A549 (cell line): ENCODE data around the gene MAP3K15. TPM values are rescaled to one million over a fixed set of nuclear protein-coding genes. Genes with fewer than 3 reads are reported as not detected.

Experiments
- ATAC-seq, 2 experiments: fragments of 200-7000 bp in 1 of 2; fragments of >200 bp in 1 of 2; cut with Nextera tagmentation in 1 of 2; cut with Tn5 transposase in 1 of 2; 3 replicates each; pipeline versions ENCODE4 v1.8.0 to v1.9.1; 2018 to 2020; ENCODE audit warnings: mild to moderate bottlenecking in 1 of 2, moderate library complexity in 1 of 2
- CTCF ChIA-PET: fragments of 300-600 bp; sonication (Branson Sonifier 250); formaldehyde crosslinking; extraction: SDS; loops from one replicate; lab custom pipeline; 2021; ENCODE audit warnings: antibody characterized with exemption, inconsistent platforms; lab: Yijun Ruan, JAX
- POLR2A ChIA-PET: fragments of 350-600 bp; formaldehyde crosslinking; extraction: SDS; loops from one replicate; lab custom pipeline; 2021; ENCODE audit warnings: antibody characterized with exemption, inconsistent platforms; lab: Yijun Ruan, JAX
- DNase-seq, 2 experiments: peaks; one replicate each; pipeline versions ENCODE4 v3.0.0 to v3.0.0-alpha.2; 2011 to 2016; ENCODE audit warnings: low read depth in 1 of 2, low spot score in 1 of 2
- FAIRE-seq: peaks from 2 replicates; lab custom pipeline; 2011; peaks lifted over from hg19 to GRCh38; lab: Jason Lieb, UNC
- H3K27ac ChIP-seq, 2 experiments: fragments of >200 bp; sonication (Bioruptor Twin); formaldehyde crosslinking; 3 replicates each; pipeline ENCODE4 v1.5.1; 2016 to 2017
- H3K4me1 ChIP-seq: fragments of >200 bp; sonication (Bioruptor Twin); formaldehyde crosslinking; 3 replicates; pipeline ENCODE4 v1.6.1; 2016
- H3K4me2 ChIP-seq: fragments of >200 bp; sonication (Bioruptor Twin); formaldehyde crosslinking; 3 replicates; pipeline ENCODE4 v1.6.1; 2016
- H3K4me3 ChIP-seq: fragments of >200 bp; sonication (Bioruptor Twin); formaldehyde crosslinking; 3 replicates; pipeline ENCODE4 v1.5.1; 2016
- H3K9me3 ChIP-seq: fragments of >200 bp; sonication (Bioruptor Twin); formaldehyde crosslinking; 3 replicates; pipeline ENCODE4 v1.6.1; 2016
- BCL3 ChIP-seq: fragments of >200 bp; sonication (Bioruptor Twin); formaldehyde crosslinking; IDR thresholded peaks from 3 replicates; pipeline ENCODE4 v1.6.1; 2016
- CHD2 ChIP-seq: fragments of 150-350 bp; IDR thresholded peaks from 2 replicates; pipeline ENCODE4 v1.6.1; 2014; ENCODE audit warnings: low read length; ENCODE audit not compliant: partially characterized antibody
- CTCF ChIP-seq: fragments of >200 bp; sonication (Bioruptor Twin); formaldehyde crosslinking; IDR thresholded peaks from 3 replicates; pipeline ENCODE4 v1.5.1; 2016
- EHF ChIP-seq: fragments of 250-450 bp; sonication (Bioruptor Pico); IDR thresholded peaks from 2 replicates; pipeline ENCODE4 v1.5.0; 2020; ENCODE audit warnings: mild to moderate bottlenecking
- EHMT2 ChIP-seq: fragments of 200-600 bp; sonication (generic); IDR thresholded peaks from 2 replicates; pipeline ENCODE4 v1.6.1; 2016; ENCODE audit warnings: antibody characterized with exemption, low read depth, mild to moderate bottlenecking, moderate library complexity
- EP300 ChIP-seq, 2 experiments: fragments of >200 bp; sonication (Bioruptor Twin); formaldehyde crosslinking; IDR thresholded peaks; 2 replicates in 1 of 2; 3 replicates in 1 of 2; pipeline ENCODE4 v1.6.1; 2016 to 2017
- FOSB ChIP-seq: fragments of 250-450 bp; sonication (Bioruptor Pico); IDR thresholded peaks from 2 replicates; pipeline ENCODE4 v1.5.0; 2020; ENCODE audit warnings: mild to moderate bottlenecking, moderate library complexity
- FOXS1 ChIP-seq: fragments of 250-450 bp; sonication (Bioruptor Pico); IDR thresholded peaks from 2 replicates; pipeline ENCODE4 v1.5.0; 2020; ENCODE audit warnings: mild to moderate bottlenecking, moderate library complexity
- HES2 ChIP-seq: fragments of >200 bp; sonication (Bioruptor Twin); formaldehyde crosslinking; IDR thresholded peaks from 2 replicates; pipeline ENCODE4 v1.6.1; 2016
- HMGXB4 ChIP-seq: fragments of 250-450 bp; sonication (Bioruptor Pico); IDR thresholded peaks from 2 replicates; pipeline ENCODE4 v1.5.0; 2021; ENCODE audit warnings: mild to moderate bottlenecking, moderate library complexity, borderline replicate concordance
- HOXA7 ChIP-seq: fragments of 250-450 bp; sonication (Bioruptor Pico); IDR thresholded peaks from 2 replicates; pipeline ENCODE4 v1.5.0; 2020; ENCODE audit warnings: mild to moderate bottlenecking, moderate library complexity
- JUN ChIP-seq, 2 experiments: fragments of >200 bp; sonication (Bioruptor Twin); formaldehyde crosslinking; IDR thresholded peaks; 2 replicates in 1 of 2; 3 replicates in 1 of 2; pipeline ENCODE4 v1.6.1; 2016 to 2017
- MAFK ChIP-seq: fragments of 450-650 bp; IDR thresholded peaks from 2 replicates; pipeline ENCODE4 v1.6.1; 2014; ENCODE audit not compliant: partially characterized antibody
- MAZ ChIP-seq: fragments of 150-350 bp; IDR thresholded peaks from 2 replicates; pipeline ENCODE4 v1.6.1; 2014; ENCODE audit warnings: antibody characterized with exemption, low read depth, low read length, borderline replicate concordance
- MYC ChIP-seq: IDR thresholded peaks from 2 replicates; pipeline ENCODE4 v1.6.1; 2012; ENCODE audit warnings: mild to moderate bottlenecking, inconsistent platforms, low read length, improper control_type of control experiment, borderline replicate concordance
- NFE2L2 ChIP-seq: fragments of 150-350 bp; conservative IDR thresholded peaks from 2 replicates; pipeline ENCODE4 v1.6.1; 2014; ENCODE audit warnings: low read length
- POLR2A ChIP-seq: IDR thresholded peaks from 2 replicates; pipeline ENCODE4 v1.6.1; 2012; ENCODE audit warnings: mild to moderate bottlenecking, low read length
- POLR2AphosphoS2 ChIP-seq: conservative IDR thresholded peaks from 2 replicates; pipeline ENCODE4 v1.6.1; 2012; ENCODE audit warnings: low read length, improper control_type of control experiment, inconsistent platforms
- RAD21 ChIP-seq, 2 experiments: fragments of >200 bp in 1 of 2; sonication (Bioruptor Twin) in 1 of 2; formaldehyde crosslinking in 1 of 2; IDR thresholded peaks in 1 of 2; conservative IDR thresholded peaks in 1 of 2; 2 replicates in 1 of 2; 3 replicates in 1 of 2; pipeline ENCODE4 v1.6.1; 2012 to 2018; ENCODE audit warnings: inconsistent platforms in 1 of 2
- RCOR1 ChIP-seq: fragments of 150-350 bp; IDR thresholded peaks from 2 replicates; pipeline ENCODE4 v1.6.1; 2014; ENCODE audit warnings: antibody characterized with exemption, low read length, low read depth
- REST ChIP-seq: fragments of 200-600 bp; sonication (generic); IDR thresholded peaks from 2 replicates; pipeline ENCODE4 v1.6.1; 2016; ENCODE audit warnings: antibody characterized with exemption, mild to moderate bottlenecking, moderate library complexity
- SMC3 ChIP-seq: fragments of >200 bp; sonication (Bioruptor Twin); formaldehyde crosslinking; IDR thresholded peaks from 3 replicates; pipeline ENCODE4 v1.6.1; 2018; ENCODE audit warnings: inconsistent platforms
- WGBS: methylation state at CpG from one replicate; pipeline ENCODE4 v1.1.6; 2017; ENCODE audit errors: missing lambda C conversion rate; 5-methylcytosine and 5-hydroxymethylcytosine counted together
- polyA plus RNA-seq, 4 experiments: library from polyadenylated mRNA; depleted of rRNA in 3 of 4; stranded (reverse); fragments of >200 nt; fragmentation: RNase III in 1 of 4; extraction: RNeasy Plus Mini Kit Qiagen cat#74134 plus additional on column Dnase treatment in 1 of 4; gene quantifications; 2 replicates in 3 of 4; 3 replicates in 1 of 4; pipeline ENCODE4 v1.2.3, GENCODE V29; 2011 to 2017

The MAP3K15 gene
- polyA plus RNA-seq, 2 of the 4 experiments (the other 2 are of a cell fraction) = 2.3 to 5.7 TPM

- ATAC-seq = no peak
- no peaks in the 10 kb centered on the region for H3K9me3 ChIP-seq
- TF ChIP-seq FOXS1 (CRISPR knock-in tag) (no peak), MYC (no peak), POLR2AphosphoS2 (no peak), POLR2A (no peak), REST (no peak), BCL3 (no peak), FOSB (CRISPR knock-in tag) (no peak), NFE2L2 (no peak), JUN (IDR thresholded peaks at IDR 0.05) (no peak), HOXA7 (no peak), MAZ (no peak), CHD2 (no peak)
- no peaks in the 10 kb centered on the region for H3K4me1 ChIP-seq
- WGBS = 79% methylated on average over 6 of the region's 6 CpGs
- FAIRE-seq = no peak
- CTCF ChIA-PET = interaction anchor here (1.1 kb wide), 1 partner anchor 13 kb away, joined by 6 read pairs; no protein-coding TSS in a partner anchor
- POLR2A ChIA-PET = no interaction called here
- no peak for DNase-seq
- H3K4me3 ChIP-seq = no peak overlapping the region
- H3K27ac ChIP-seq = no peak overlapping the region
- H3K4me2 ChIP-seq = no peak overlapping the region
These were observed 146.7 kb downstream of the MAP3K15 start for GRCh38 chrX:19368576-19368975.

GRCh38 chrX:19361701-19362100 lies 153.6 kb downstream of the MAP3K15 start:
- TF ChIP-seq RCOR1 (no peak), SMC3 (no peak), EP300 (IDR thresholded peaks at IDR 0.05) (no peak), EHMT2 (no peak), CHD2 (no peak), EHF (CRISPR knock-in tag) (no peak)
- H3K4me1 ChIP-seq = no peaks in the 10 kb centered on the region
- no peak overlapping the region for H3K4me3 ChIP-seq
- 56% methylated on average over 4 of the region's 4 CpGs for WGBS
- no peak for ATAC-seq
- H3K9me3 ChIP-seq = no peaks in the 10 kb centered on the region
- FAIRE-seq = no peak
- no peak overlapping the region for H3K4me2 ChIP-seq
- DNase-seq = no peak
- ChIA-PET POLR2A (no interaction called here), CTCF (interaction anchor here (1.0 to 1.4 kb wide), 2 partner anchors 11 to 527 kb away, joined by 3 read pairs; no protein-coding TSS in a partner anchor)
- H3K27ac ChIP-seq = no peak overlapping the region

- no peak for ATAC-seq
These were observed 154.4 kb downstream of the MAP3K15 start for GRCh38 chrX:19360903-19361302.

More at GRCh38 chrX:19360903-19361302, 154.4 kb downstream of the MAP3K15 start:
- Histone ChIP-seq H3K9me3 (no peaks in the 10 kb centered on the region), H3K4me1 (no peaks in the 10 kb centered on the region)
- WGBS = 100% methylated on average over 6 of the region's 6 CpGs
- no peak for DNase-seq
- CTCF ChIA-PET = interaction anchor here (0.6 to 1.4 kb wide), 4 partner anchors 9 to 344 kb away, joined by 3 to 11 read pairs (median 3); no protein-coding TSS in a partner anchor
- TF ChIP-seq RAD21 (conservative IDR thresholded peaks at IDR 0.05 in 1 of 2, IDR thresholded peaks at IDR 0.05 in 1 of 2) (no peak), MAFK (no peak), NFE2L2 (no peak), MYC (no peak), HMGXB4 (CRISPR knock-in tag) (no peak), HES2 (no peak), CTCF (no peak)
- TF ChIP-seq, all 56 proteins: peak for 0
- no peak overlapping the region for H3K4me2 ChIP-seq
- POLR2A ChIA-PET = no interaction called here
- no peak overlapping the region for H3K4me3 ChIP-seq
- H3K27ac ChIP-seq = no peak overlapping the region
- FAIRE-seq = no peak
